Measurements from ENCODE around the gene MXD3.
"Not testable (repeated sequence)": the region's sequence is repeated elsewhere in the genome, so short reads cannot be mapped to it uniquely, and the experiment has no call there.

The MXD3 gene

GRCh38 chr5:177265395-177265794 lies 46.3 kb downstream of the MXD3 start:
- no peak for DNase-seq (ENCODE audit: low spot score)

- DNase-seq (ENCODE audit: low spot score) = no peak
These were observed 47.5 kb downstream of the MXD3 start for GRCh38 chr5:177264178-177264577.

GRCh38 chr5:177261510-177261909 lies 50.2 kb downstream of the MXD3 start:
- DNase-seq (ENCODE audit: low spot score) = no peak

GRCh38 chr5:177260961-177261360 lies 50.7 kb downstream of the MXD3 start:
- no peak for DNase-seq (ENCODE audit: low spot score)

GRCh38 chr5:177258711-177259110 lies 53.0 kb downstream of the MXD3 start:
- DNase-seq (ENCODE audit: low spot score) = not testable (repeated sequence)

All from hematopoietic multipotent progenitor cell treated with erythropoietin and hydrocortisone succinate and interleukin-3 and kit ligand, for 15 days (in vitro differentiated cells).